OCI-LY1 (cell line): ENCODE data around the gene GNB1L.

ENCODE experiments used
- CTCF ChIP-seq: fragments of 200-600 bp; sonication (generic), shearing (Covaris generic); IDR thresholded peaks from 2 replicates; pipeline ENCODE4 v1.5.1; 2017; ENCODE audit warnings: mild to moderate bottlenecking, antibody characterized with exemption, low read length, moderate library complexity, mixed read lengths
- EZH2 ChIP-seq: fragments of 200-600 bp; sonication (generic), shearing (Covaris generic); IDR thresholded peaks from 2 replicates; pipeline ENCODE4 v1.8.0; 2017; ENCODE audit warnings: borderline replicate concordance, mixed run types, mild to moderate bottlenecking, antibody characterized with exemption, low read length, moderate library complexity, mixed read lengths

GRCh38 chr22:19831016-19831415, 23.7 kb downstream of the GNB1L start:
- TF ChIP-seq CTCF (no peak), EZH2 (no peak)
